Calu3 (cell line): Measurements from ENCODE around the gene ITIH4. TPM values are rescaled to one million over a fixed set of nuclear protein-coding genes. Genes with fewer than 3 reads are reported as not detected.

ENCODE experiments used
- BruUV-seq: library from RNA; stranded (reverse); fragments of 400-500 nt; replicated peaks from 2 replicates; lab custom pipeline; 2021; lab: Mats Ljungman, UMichigan
- CTCF ChIA-PET: fragments of 300-600 bp; sonication (Branson Sonifier 250); formaldehyde crosslinking; loops from one replicate; lab custom pipeline; 2022; ENCODE audit warnings: antibody characterized with exemption; lab: Charles Lee
- DNase-seq: peaks from one replicate; pipeline ENCODE4 v3.0.0; 2022
- H3K27ac Mint-ChIP-seq: one replicate; pipeline ENCODE4 v1.8.0; 2022; ENCODE audit warnings: mixed read lengths; ENCODE audit not compliant: unreplicated experiment
- H3K27me3 Mint-ChIP-seq: one replicate; pipeline ENCODE4 v1.8.0; 2022; ENCODE audit warnings: mixed read lengths; ENCODE audit not compliant: unreplicated experiment
- H3K36me3 Mint-ChIP-seq: one replicate; pipeline ENCODE4 v1.8.0; 2022; ENCODE audit warnings: mild to moderate bottlenecking, moderate library complexity, mixed read lengths; ENCODE audit not compliant: insufficient read depth, unreplicated experiment
- H3K4me1 Mint-ChIP-seq: one replicate; pipeline ENCODE4 v1.8.0; 2022; ENCODE audit warnings: mild to moderate bottlenecking, low read depth, mixed read lengths; ENCODE audit not compliant: unreplicated experiment
- H3K4me3 Mint-ChIP-seq: one replicate; pipeline ENCODE4 v1.8.0; 2022; ENCODE audit warnings: mild to moderate bottlenecking, low read depth, moderate library complexity, mixed read lengths; ENCODE audit not compliant: unreplicated experiment
- H3K9me3 Mint-ChIP-seq: one replicate; pipeline ENCODE4 v1.8.0; 2022; ENCODE audit warnings: low read depth, mixed read lengths; ENCODE audit not compliant: unreplicated experiment
- CTCF ChIP-seq: fragments of 200-600 bp; IDR thresholded peaks from one replicate; pipeline ENCODE4 v1.8.0; 2022; ENCODE audit warnings: antibody characterized with exemption; ENCODE audit not compliant: unreplicated experiment
- intact Hi-C: fragments of 100-400 bp; cut with micrococcal nuclease; formaldehyde crosslinking; loops from one replicate; pipeline ENCODE4 v1.10.0; 2022; ENCODE audit not compliant: unreplicated experiment
- total RNA-seq: library from RNA; stranded (reverse); gene quantifications from 2 replicates; pipeline ENCODE4 v1.2.3, GENCODE V29; 2022

ITIH4 gene
- total RNA-seq, 1 experiment from 2014 or later = 3.0 TPM

GRCh38 chr3:52827866-52828376, 2.6 kb downstream of the ITIH4 start:
- DNase-seq = peak; percentile 65
- Mint-ChIP-seq H3K27ac (peak overlapping the region; percentile 74), H3K9me3 (no peaks in the 10 kb centered on the region), H3K36me3 (no peaks in the 10 kb centered on the region), H3K4me1 (peaks cover 27% of the 10 kb centered on the region), H3K27me3 (no peaks in the 10 kb centered on the region), H3K4me3 (no peak overlapping the region)
- no TSS peak for BruUV-seq
- intact Hi-C loops = loop anchor here (2.0 kb wide), 1 partner anchor 85 kb away; no protein-coding TSS in a partner anchor
- TF ChIP-seq CTCF = no peak
- CTCF ChIA-PET = interaction anchor here (0.6 to 1.1 kb wide), 2 partner anchors 9 to 174 kb away, joined by 3 to 4 read pairs; no protein-coding TSS in a partner anchor

- no peak for TF ChIP-seq CTCF
- no peaks in the 10 kb centered on the region for H3K36me3 Mint-ChIP-seq
- no peaks in the 10 kb centered on the region for H3K27me3 Mint-ChIP-seq
- H3K4me1 Mint-ChIP-seq = peaks cover 27% of the 10 kb centered on the region
- peak overlapping the region; percentile 74 for H3K27ac Mint-ChIP-seq
- H3K9me3 Mint-ChIP-seq = no peaks in the 10 kb centered on the region
- peak; percentile 47 for DNase-seq
- no peak overlapping the region for H3K4me3 Mint-ChIP-seq
- intact Hi-C loops = loop anchor here (2.0 kb wide), 1 partner anchor 85 kb away; no protein-coding TSS in a partner anchor
- no TSS peak for BruUV-seq
- CTCF ChIA-PET = interaction anchor here (1.1 kb wide), 1 partner anchor 10 kb away, joined by 3 read pairs; no protein-coding TSS in a partner anchor
These were observed 3.0 kb downstream of the ITIH4 start for GRCh38 chr3:52827441-52827840.

- no TSS peak for BruUV-seq
- CTCF ChIA-PET = no interaction called here
- Mint-ChIP-seq H3K4me3 (no peak overlapping the region), H3K27ac (no peak overlapping the region), H3K27me3 (no peaks in the 10 kb centered on the region), H3K9me3 (no peaks in the 10 kb centered on the region), H3K36me3 (no peaks in the 10 kb centered on the region), H3K4me1 (peaks cover 14% of the 10 kb centered on the region)
- DNase-seq = no peak
- no peak for TF ChIP-seq CTCF
- intact Hi-C loops = no loop called here
These were observed 6.4 kb downstream of the ITIH4 start for GRCh38 chr3:52824037-52824436.

- peaks cover 4% of the 10 kb centered on the region for H3K4me1 Mint-ChIP-seq
- H3K9me3 Mint-ChIP-seq = no peaks in the 10 kb centered on the region
- intact Hi-C loops = no loop called here
- H3K27ac Mint-ChIP-seq = no peak overlapping the region
- CTCF ChIA-PET = no interaction called here
- no peaks in the 10 kb centered on the region for H3K36me3 Mint-ChIP-seq
- H3K4me3 Mint-ChIP-seq = no peak overlapping the region
- DNase-seq = no peak
- H3K27me3 Mint-ChIP-seq = no peaks in the 10 kb centered on the region
- no TSS peak for BruUV-seq
- TF ChIP-seq CTCF = no peak
These were observed 8.1 kb downstream of the ITIH4 start for GRCh38 chr3:52822363-52822762.
